Duodenal mucosa (tissue), 2 donors: ENCODE measurements around the gene ARNT2.
A peak's percentile ranks its signal among the peaks of the same experiment; 100 is the strongest.
"Not testable (repeated sequence)": the region's sequence is repeated elsewhere in the genome, so short reads cannot be mapped to it uniquely, and the experiment has no call there.

Experiments
- H3K27ac ChIP-seq: one replicate; pipeline ENCODE4 v1.7.0; 2013; ENCODE audit warnings: low read depth, low read length
- H3K27me3 ChIP-seq, 2 donors: one replicate each; pipeline ENCODE4 v1.7.0; 2013; ENCODE audit warnings: low read length in 2 of 2, control low read depth in 1 of 2; ENCODE audit not compliant: insufficient read depth in 2 of 2, control insufficient read depth in 1 of 2
- H3K36me3 ChIP-seq, 2 donors: one replicate each; pipeline ENCODE4 v1.7.0; 2013; ENCODE audit warnings: low read length in 2 of 2, control low read depth in 1 of 2; ENCODE audit not compliant: insufficient read depth in 2 of 2, control insufficient read depth in 1 of 2
- H3K4me1 ChIP-seq, 2 donors: one replicate each; pipeline ENCODE4 v1.7.0; 2013; ENCODE audit warnings: low read length in 2 of 2, control low read depth in 1 of 2; ENCODE audit not compliant: insufficient read depth in 2 of 2, control insufficient read depth in 1 of 2
- H3K4me3 ChIP-seq, 2 donors: one replicate each; pipeline ENCODE4 v1.7.0; 2013; ENCODE audit warnings: low read length in 2 of 2, low read depth in 1 of 2
- H3K9ac ChIP-seq, 2 donors: one replicate each; pipeline ENCODE4 v1.7.0; 2013; ENCODE audit warnings: low read length in 2 of 2, low read depth in 1 of 2
- H3K9me3 ChIP-seq, 2 donors: one replicate each; pipeline ENCODE4 v1.7.0; 2013; ENCODE audit warnings: low read length in 2 of 2, control low read depth in 1 of 2; ENCODE audit not compliant: control insufficient read depth in 1 of 2

The ARNT2 gene

GRCh38 chr15:80507638-80508316, 103.6 kb downstream of the ARNT2 start:
- no peaks in the 10 kb centered on the region for H3K9me3 ChIP-seq
- peak overlapping the region; percentile 1 for H3K27ac ChIP-seq
- no peaks in the 10 kb centered on the region for H3K4me1 ChIP-seq
- no peak overlapping the region for H3K9ac ChIP-seq
- H3K4me3 ChIP-seq, result no peak overlapping the region
- H3K27me3 ChIP-seq, result no peaks in the 10 kb centered on the region
- H3K36me3 ChIP-seq, result no peaks in the 10 kb centered on the region

DNA sequence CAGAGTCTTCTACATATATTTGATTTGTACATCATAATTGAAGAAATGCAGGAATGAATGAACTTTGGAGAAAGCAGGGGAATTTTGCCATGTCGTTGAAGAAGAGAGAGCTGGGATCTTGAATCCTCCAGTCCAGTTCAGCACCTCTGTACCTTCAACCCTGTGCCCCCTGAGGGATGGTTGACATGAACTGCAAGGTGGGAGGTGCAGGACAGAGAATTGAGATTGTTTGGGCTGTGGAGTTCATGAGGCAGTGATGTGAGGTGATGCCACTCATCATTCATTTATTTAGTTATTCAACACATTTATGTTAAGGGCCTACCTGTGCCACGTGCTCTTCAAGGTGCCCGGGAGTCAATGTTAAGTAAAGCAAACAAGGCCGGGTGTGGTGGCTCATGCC, 104.6 kb downstream of the ARNT2 start:
- no peak overlapping the region for H3K4me3 ChIP-seq
- no peaks in the 10 kb centered on the region for H3K9me3 ChIP-seq
- H3K27me3 ChIP-seq, result no peaks in the 10 kb centered on the region
- H3K4me1 ChIP-seq, result no peaks in the 10 kb centered on the region
- no peak overlapping the region for H3K9ac ChIP-seq
- H3K36me3 ChIP-seq, result no peaks in the 10 kb centered on the region
- H3K27ac ChIP-seq, result no peak overlapping the region

GRCh38 chr15:80509800-80510199, 105.6 kb downstream of the ARNT2 start:
- Histone ChIP-seq H3K4me3 (no peak overlapping the region), H3K9ac (no peak overlapping the region), H3K27me3 (no peaks in the 10 kb centered on the region), H3K27ac (no peak overlapping the region), H3K9me3 (no peaks in the 10 kb centered on the region), H3K36me3 (no peaks in the 10 kb centered on the region), H3K4me1 (no peaks in the 10 kb centered on the region)

- not testable (repeated sequence) for H3K9me3 ChIP-seq, H3K4me1 ChIP-seq, H3K27ac ChIP-seq, H3K36me3 ChIP-seq, H3K4me3 ChIP-seq, H3K9ac ChIP-seq, H3K27me3 ChIP-seq
These were observed 106.8 kb downstream of the ARNT2 start for GRCh38 chr15:80510985-80511384.

DNA sequence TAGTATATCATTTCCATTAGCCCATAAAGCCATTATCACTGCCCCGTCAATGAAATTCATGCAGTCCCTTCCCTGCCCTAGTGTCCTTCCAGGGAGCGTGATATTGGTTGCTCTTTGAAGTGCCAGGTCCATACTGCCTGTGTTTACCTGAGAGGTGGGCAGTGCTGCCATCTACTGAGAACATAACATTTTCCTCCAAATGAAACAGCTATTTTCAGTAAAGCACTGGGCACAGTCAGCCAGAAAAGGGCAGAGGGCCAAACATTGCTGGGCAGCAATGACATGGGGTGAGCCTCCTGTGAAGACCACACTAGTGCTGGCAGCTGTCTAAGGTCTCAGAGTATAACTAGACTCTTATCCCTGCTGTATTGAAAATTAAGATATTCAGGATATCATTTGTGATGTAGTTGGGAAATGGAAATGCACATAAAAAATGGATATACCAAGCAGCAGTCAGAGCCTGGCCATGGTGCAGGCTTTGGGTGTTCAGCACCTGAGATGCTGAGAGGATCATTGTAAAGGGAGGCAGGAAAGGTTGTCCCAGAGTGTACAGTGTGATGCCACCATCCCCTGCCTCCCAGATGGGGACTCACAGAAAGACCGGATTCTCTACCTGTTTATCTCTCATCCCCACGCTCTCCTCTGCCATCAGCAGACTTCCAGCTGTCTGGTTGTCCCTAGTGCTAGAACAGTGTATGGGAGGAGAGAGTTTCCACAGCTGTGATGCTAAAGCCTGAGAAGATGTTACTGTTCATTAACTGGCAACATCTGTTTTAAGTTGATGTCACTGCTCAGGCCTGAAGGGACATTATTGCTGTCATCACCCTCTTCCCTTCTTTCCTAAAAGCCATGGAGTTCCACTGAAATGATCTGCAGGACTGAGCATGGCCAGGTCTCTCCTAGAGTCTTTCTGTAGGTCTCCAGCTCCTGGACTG, 108.8 kb downstream of the ARNT2 start:
- Histone ChIP-seq H3K27ac (no peak overlapping the region), H3K4me3 (no peak overlapping the region), H3K9ac (no peak overlapping the region), H3K9me3 (peaks cover 0 to 4% of the 10 kb centered on the region in 2 donors), H3K27me3 (no peaks in the 10 kb centered on the region), H3K4me1 (no peaks in the 10 kb centered on the region), H3K36me3 (no peaks in the 10 kb centered on the region)

- no peak overlapping the region for H3K27ac ChIP-seq
- no peaks in the 10 kb centered on the region for H3K4me1 ChIP-seq
- H3K9me3 ChIP-seq, result peaks cover 0 to 4% of the 10 kb centered on the region in 2 donors
- H3K27me3 ChIP-seq, result no peaks in the 10 kb centered on the region
- no peak overlapping the region for H3K9ac ChIP-seq
- H3K4me3 ChIP-seq, result no peak overlapping the region
- H3K36me3 ChIP-seq, result no peaks in the 10 kb centered on the region
These were observed 110.0 kb downstream of the ARNT2 start for GRCh38 chr15:80514071-80514780.

- H3K9ac ChIP-seq, result no peak overlapping the region
- H3K4me3 ChIP-seq, result no peak overlapping the region
- H3K36me3 ChIP-seq, result no peaks in the 10 kb centered on the region
- H3K27me3 ChIP-seq, result no peaks in the 10 kb centered on the region
- no peaks in the 10 kb centered on the region for H3K4me1 ChIP-seq
- no peak overlapping the region for H3K27ac ChIP-seq
- peaks cover 0 to 4% of the 10 kb centered on the region in 2 donors for H3K9me3 ChIP-seq
These were observed 113.1 kb downstream of the ARNT2 start for GRCh38 chr15:80517290-80517689.

- peaks cover 0 to 4% of the 10 kb centered on the region in 2 donors for H3K9me3 ChIP-seq
- no peaks in the 10 kb centered on the region for H3K36me3 ChIP-seq
These were observed 114.3 kb downstream of the ARNT2 start for GRCh38 chr15:80518522-80518921.

DNA sequence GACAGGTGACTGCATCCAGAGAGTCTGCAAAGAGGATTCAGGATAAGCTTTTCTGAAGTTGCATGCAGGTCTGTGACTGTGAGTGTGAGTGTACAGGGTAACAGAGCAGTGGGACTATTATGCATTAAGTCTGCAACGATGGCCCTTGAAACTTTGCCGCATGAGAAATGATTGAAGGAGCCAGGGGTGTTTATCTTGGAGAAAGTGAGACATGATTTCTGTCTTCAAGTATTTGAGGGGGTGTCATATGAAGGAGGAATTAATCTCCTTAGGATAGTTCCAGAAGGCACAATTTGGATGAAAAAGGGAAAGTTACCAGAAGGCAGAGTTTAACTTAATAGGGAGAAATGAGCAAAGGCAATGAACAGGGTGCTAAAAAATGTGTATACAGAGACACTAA, 119.6 kb downstream of the ARNT2 start:
- H3K36me3 ChIP-seq, result no peaks in the 10 kb centered on the region
- H3K4me1 ChIP-seq, result no peaks in the 10 kb centered on the region
- H3K4me3 ChIP-seq, result no peak overlapping the region
- no peaks in the 10 kb centered on the region for H3K9me3 ChIP-seq
- H3K27me3 ChIP-seq, result no peaks in the 10 kb centered on the region
- no peak overlapping the region for H3K9ac ChIP-seq
- no peak overlapping the region for H3K27ac ChIP-seq

More at GRCh38 chr15:80518522-80518921, 114.3 kb downstream of the ARNT2 start:
- Histone ChIP-seq H3K27me3 (no peaks in the 10 kb centered on the region), H3K9ac (no peak overlapping the region), H3K27ac (no peak overlapping the region), H3K4me3 (no peak overlapping the region), H3K4me1 (no peaks in the 10 kb centered on the region)

- H3K27ac ChIP-seq, result no peak overlapping the region
- no peaks in the 10 kb centered on the region for H3K27me3 ChIP-seq
- H3K4me3 ChIP-seq, result no peak overlapping the region
These were observed 121.7 kb downstream of the ARNT2 start for GRCh38 chr15:80525853-80526252.

More at GRCh38 chr15:80525853-80526252, 121.7 kb downstream of the ARNT2 start:
- Histone ChIP-seq H3K36me3 (no peaks in the 10 kb centered on the region), H3K9me3 (no peaks in the 10 kb centered on the region), H3K4me1 (no peaks in the 10 kb centered on the region), H3K9ac (no peak overlapping the region)
